ENCODE measurements around the gene TMEM247.
A peak's percentile ranks its signal among the peaks of the same experiment; 100 is the strongest.

Gene TMEM247

DNA sequence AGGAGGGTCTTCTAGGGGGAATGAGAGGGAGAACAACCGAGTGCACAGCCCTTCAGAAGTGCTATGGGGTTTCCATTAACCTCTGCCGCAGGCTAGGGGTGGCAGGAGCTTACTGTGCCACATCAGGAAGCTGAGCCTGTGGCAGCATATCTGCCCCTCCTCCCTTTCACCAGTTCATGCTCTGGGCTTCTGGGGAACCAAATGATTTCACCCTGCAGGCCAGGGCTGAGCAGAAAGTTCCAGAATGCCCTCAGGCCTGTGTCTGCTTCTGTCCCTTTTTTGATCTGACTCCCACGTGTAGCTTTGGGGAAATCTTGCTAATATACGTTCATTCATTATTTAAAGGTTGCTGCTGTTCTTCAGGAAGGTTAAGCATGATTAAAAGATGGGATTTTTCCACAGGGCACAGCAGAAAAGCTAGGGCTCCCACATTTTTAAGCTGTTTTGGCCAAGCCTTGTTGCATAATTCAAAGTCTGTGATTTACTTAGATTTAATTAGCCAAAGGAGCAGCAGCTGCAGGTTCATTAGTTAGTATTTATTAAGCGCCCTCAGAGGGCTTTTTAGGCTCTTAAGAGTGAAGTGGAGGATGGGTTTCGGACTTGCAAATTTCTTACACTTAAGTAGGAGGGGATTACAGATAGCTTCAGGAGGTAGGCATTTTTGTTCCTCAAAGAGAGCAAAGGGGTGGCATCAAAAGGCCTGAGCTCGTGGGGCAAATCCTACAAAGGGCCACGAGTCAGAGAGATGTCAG lies 10.2 kb downstream of the TMEM247 start:
- DNase-seq (ENCODE audit: low read depth, low spot score) = no peak

DNA sequence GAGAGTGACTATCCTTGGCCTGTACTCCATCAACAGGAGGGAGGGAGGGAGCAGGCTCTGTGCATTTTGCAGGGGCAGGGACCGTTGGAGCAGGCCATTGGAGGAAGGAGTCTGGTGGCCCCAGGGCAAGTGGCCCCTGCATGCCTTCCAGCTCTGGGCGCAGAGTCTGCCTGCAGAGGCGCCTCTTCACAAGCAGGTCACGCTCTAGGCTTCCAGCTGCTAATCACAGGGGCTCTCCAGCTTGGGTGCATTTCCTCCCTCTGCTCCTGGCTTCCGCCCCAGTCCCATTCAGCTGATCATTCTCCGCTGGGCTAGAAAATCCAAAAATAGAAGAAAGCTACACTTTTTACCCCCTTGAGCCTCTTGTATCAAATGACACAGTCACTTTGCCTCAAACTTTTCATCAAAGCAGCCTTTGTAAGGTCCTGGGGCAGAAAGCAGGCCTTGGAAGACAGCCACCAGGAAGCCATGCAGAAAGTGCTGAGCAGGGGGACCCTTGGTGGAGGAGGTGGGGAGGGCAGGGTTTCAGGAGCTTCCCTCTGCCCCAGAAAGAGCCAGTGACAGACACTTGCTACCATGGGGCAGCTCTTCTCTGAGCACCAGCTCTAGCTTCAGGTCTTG lies 11.3 kb downstream of the TMEM247 start:
- DNase-seq (ENCODE audit: low read depth, low spot score) = peak; percentile 50

DNA sequence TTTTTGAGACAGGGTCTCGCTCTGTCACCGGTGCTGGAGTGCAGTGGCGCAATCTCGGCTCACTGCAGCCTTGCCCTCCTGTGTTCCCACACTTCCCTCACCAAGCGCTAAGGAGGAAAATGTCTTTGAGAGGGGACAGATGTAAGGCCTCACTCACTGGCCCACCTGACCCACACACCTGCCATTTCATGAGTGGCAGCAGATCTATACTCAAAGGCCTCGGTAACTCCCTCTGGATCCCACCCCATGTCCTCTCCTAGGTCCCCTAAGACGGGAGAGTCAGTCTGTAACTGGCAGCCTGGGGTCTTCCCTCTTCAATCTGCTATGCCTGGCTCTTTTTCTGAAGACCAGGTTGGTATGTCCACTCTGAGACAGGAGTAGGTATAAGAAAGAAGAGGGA lies 12.9 kb downstream of the TMEM247 start:
- no peak for DNase-seq (ENCODE audit: low read depth, low spot score)

DNA sequence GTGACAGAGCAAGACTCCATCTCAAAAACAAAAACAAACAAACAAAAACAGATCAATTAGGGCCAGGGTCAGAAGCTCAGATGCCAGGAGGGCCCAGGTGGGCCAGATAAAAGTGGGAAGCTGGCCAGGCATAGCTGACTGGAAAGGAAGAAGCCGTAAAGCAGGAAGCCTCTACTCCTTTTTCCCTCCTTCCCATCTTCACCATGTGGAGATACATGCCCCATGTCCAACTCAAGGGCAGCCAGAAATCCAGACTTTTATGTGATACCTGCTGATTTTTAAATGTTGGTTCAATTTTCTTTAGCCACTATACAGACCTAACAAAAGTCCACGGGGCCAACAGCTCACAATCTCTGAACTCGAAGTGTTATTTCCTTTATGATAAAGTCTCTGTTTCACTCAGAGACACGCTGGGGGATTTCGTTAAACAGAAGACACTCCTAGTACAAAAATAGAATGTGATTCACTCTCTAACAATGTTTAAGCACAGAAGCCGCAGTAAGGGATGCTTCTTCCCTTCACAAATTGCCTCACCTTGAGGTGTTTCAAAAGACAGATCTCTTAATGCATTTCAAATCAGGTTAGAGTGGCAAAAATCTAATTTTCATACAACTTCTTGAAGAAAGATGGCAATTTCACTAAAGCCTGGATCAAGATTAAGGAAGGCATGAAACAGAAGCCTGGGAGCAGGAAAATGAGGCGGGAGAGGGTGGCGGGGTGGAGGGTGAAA lies 14.0 kb downstream of the TMEM247 start:
- DNase-seq (ENCODE audit: low read depth, low spot score) = peak; percentile 44

DNA sequence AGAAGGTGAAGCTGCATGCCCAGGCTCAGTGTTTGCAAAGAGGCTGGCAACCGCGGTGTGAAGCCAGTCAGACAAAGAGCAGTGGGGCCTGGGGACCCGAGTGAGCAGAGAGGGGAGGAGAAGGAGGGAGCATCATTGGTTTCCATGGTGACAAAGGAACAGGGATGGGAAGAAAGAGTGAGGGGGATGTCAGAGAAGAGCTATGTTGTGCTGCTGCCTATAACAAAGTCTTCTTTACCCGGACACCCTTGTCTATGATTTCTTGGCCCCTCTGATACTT lies 14.5 kb downstream of the TMEM247 start:
- peak; percentile 20 for DNase-seq (ENCODE audit: low read depth, low spot score)

DNA sequence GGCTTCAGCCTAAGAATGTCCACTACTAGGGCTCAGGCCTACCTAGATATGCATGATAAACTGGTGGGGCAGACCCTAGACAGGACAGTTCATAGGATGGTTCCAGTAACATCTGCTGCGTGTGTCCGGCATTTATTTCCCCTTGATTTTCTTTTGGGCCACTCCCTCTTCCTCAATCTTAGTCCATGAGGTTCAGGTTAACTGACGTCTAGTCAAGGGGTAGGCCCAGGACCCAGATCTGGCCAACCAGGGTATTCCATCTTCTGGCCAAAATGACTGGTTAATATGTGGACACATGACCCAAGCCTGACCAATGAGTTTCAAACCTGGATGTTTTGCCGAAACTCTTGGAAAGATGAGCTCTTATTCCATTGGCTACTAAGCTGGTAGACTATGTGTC lies 15.2 kb downstream of the TMEM247 start:
- no peak for DNase-seq (ENCODE audit: low read depth, low spot score)

DNA sequence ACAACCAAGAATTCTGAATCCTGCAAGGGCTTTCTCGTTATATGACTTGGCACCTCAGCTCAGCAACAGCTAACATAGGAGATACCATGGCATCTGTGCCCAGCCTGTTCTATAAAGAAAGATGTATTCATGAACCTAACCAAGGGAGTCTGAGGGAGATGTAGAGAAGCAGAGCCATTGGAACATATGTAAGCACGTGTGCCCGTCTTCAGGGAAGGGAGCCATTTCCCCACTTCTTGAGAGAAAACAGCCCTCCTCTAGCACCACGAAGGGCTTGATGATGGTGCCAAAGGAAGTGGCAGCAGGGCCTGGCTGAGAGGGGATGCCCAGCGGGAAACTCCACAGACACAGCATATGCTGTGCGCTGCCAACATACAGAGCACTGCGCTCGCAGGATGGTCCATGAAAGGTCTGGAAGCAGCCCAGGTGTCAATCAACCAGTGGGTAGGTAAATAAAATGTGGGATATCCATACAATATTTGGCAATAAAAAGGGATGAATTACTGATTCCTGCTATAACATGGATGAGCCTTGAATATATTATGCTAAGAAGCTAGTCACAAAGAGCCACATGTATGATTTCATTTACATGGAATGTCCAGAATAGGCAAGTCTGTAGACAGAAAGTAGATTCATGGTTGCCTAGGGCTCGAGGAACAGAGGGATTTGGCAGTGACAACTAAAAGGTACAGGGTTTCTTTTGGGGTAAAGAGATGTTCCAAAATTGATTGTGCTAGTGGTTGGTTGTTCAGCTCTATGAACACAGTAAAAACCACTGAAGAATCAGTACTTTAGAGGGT lies 16.1 kb downstream of the TMEM247 start:
- DNase-seq (ENCODE audit: low read depth, low spot score) = peak; percentile 42

DNA sequence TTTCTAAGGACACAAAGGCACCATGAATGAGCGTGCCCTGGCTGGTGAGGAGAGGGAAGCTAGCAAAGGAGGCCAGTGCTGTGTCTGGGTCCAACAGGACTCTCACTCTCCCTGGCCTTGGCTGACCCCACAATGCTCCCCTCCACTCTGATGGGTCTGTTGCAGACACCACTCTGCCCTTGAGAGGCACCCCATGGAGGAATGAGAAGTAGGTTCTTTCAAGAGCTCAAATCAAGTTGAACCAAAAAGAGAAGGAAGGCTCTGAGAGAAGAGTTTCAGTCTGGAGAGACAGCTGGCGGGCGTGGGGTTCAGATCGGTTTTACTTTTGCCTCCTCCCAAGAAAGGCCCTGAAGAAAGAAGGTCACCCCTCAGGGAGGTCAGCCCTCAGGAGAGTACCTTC lies 18.4 kb downstream of the TMEM247 start:
- no peak for DNase-seq (ENCODE audit: low read depth, low spot score)

DNA sequence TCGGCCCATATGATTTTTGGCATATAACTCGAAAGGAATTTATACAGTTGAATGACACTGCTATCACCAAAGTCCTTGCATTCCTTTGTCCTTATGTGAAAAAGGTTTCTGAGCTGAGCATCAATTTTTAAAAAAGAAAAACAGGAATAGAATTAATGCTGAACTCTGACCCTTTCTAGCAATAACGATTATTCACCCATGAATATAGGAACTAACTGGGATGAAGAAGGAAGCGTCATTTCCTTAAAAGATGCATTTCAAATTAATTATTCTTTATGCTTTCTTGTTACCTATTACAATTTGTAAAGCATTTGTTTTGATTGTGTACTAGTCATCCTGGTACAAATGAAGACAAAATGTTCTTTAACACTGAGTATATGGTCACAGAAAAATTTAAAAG lies 19.3 kb downstream of the TMEM247 start:
- no peak for DNase-seq (ENCODE audit: low read depth, low spot score)

DNA sequence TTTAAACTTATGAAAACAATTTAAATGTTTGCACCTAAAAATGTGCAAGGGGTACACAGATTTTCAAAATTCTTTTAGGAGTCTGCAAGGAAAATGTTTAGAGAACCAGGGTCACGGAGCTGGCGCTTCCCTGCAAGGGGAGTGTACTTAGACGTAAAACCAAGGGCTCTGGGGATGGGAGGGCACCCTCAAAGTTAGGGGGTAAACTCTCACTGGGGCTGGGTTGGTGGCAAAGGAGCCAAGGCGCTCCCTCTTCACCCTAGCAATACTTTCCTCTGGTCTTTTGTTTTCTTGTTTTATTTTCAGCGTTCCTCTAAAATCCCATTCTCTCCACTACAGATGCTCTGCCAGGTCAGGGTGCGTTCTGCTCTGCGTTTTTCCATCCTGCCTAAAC lies 20.0 kb downstream of the TMEM247 start:
- DNase-seq (ENCODE audit: low read depth, low spot score) = no peak

DNA sequence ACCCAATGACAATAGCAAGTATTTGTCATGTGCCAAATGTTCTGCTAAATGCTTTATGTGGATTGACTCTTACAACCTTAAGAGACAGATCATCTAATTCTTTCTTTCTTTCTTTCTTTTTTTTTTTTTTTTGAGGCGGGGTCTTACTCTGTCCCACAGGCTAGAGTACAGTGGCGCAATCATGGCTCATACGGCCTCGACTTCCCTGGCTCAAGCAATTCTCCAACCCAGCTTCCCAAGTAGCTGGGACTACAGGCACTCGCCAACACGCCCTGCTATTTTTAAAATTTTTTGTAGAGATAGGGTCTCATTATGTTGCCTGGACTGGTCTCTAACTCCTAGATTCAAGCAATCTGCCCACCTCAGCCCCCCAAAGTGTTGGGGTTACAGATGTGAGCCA lies 21.4 kb downstream of the TMEM247 start:
- no peak for DNase-seq (ENCODE audit: low read depth, low spot score)

DNA sequence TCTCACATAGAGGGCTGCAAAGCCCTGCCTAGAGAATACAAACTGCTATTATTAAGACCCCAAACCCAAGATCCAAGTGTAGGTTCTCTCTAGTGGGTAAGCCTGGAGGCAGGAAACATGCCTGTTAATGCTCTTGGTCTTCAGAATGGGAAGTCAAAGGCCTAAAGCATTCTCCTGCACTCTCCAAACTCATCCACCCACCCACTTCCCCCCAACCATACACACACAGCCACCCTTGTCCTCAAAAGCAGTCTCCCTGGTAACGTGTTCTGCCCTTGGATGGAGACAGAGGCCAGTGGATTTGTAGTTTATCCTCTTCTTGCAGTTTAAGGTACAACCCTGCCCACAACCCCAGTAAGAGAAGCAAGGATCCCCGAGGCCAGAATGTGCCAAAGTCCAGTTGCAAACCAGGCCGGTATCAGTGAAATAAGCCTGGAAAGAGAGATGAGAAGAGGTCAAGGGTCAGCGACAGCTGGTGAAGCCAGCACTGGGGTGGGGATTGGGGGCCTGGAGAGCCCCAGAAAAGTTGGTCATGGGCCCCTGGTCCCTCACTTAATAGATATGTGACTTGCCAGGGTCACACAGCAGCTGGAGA lies 23.0 kb downstream of the TMEM247 start:
- DNase-seq (ENCODE audit: low read depth, low spot score) = no peak

DNA sequence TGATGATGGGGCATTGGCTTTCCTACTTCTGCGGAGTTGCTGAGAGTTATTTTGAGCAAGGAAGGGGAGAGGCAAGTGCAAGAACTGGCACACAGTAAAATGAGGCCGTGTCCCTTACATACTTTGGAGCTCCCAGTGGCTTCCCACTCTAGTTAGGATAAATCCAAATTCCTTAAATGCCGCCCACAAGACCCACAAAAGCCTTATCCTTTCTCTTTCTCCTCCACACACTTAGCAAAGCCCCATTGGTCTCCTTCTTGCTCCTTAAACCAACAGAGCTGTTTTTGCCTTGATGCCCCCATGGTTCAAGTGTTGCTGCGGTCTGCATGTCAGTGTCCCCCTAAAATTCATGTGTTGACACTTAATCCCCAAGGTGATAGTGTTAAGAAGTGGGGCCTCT lies 24.3 kb downstream of the TMEM247 start:
- DNase-seq (ENCODE audit: low read depth, low spot score) = no peak

DNA sequence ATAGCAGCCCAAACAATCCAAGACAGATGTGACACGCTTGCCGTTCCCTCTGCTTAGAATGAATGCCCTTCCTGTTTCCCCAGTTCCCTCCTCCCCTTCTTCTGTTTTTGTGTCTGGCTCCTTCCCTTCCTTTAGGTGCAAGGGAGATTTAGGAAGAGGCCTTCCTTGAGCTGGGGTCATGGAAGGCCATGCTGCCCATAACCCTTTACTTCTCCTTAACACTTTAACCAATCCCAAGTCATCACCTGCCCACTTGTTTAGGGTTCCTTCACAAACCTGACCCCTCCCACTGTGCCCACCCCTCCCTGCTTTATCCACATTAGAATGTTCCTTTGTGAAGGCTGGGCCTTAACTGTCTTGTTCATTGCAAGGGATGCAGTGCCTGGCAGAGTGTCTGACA lies 24.9 kb downstream of the TMEM247 start:
- DNase-seq (ENCODE audit: low read depth, low spot score) = no peak

DNA sequence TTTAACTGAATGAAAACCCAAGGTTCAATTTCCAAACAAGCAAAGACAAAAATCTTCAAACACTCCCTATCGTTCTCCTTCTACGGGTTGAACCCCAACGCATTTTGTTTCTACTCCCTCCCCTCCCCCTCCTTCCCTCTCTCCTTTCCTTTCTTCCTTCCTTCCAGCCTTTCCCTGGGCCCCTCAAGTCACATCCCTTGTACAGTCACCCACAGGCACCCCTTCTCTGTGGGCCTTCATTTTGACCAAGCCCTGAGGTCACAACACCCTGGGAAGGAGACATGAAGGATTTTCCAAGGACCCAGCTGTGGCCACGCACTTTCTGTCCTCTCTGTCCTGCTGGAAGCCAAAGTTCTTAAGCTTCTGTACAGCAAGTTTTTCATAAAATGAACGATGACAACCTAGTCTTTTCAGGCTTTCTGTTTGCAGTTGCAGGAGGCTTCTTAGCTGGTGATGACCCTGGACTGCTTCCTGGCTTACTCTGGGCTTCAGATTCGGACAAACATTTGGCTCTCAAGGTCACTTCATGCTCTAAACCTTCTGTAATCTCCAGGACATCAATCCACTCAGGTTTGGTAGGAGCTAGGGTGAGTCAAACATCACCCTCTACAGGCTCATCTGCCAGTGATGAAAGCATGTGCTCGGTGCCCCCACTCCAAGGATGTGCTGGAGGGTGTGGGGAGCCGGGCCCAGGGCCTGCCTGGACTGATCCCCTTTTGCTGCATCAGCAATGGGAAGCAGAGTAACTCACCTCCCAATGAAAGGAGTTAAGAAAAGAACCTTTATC lies 25.5 kb downstream of the TMEM247 start:
- DNase-seq (ENCODE audit: low read depth, low spot score) = no peak

DNA sequence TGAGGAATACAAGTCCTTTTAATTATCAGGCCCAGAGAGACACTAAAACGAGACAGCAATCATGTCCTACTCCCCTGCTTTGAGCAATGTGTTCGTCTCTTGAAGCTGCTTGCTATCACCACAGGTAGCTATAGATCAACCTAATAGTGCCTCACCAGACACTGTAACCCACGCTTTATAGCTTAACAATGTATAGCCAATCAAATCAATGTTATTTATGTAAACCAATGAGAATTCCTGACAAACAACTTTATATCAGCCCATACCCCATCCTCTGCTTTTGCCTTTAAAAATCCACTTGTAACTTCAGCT lies 26.1 kb downstream of the TMEM247 start:
- no peak for DNase-seq (ENCODE audit: low read depth, low spot score)

DNA sequence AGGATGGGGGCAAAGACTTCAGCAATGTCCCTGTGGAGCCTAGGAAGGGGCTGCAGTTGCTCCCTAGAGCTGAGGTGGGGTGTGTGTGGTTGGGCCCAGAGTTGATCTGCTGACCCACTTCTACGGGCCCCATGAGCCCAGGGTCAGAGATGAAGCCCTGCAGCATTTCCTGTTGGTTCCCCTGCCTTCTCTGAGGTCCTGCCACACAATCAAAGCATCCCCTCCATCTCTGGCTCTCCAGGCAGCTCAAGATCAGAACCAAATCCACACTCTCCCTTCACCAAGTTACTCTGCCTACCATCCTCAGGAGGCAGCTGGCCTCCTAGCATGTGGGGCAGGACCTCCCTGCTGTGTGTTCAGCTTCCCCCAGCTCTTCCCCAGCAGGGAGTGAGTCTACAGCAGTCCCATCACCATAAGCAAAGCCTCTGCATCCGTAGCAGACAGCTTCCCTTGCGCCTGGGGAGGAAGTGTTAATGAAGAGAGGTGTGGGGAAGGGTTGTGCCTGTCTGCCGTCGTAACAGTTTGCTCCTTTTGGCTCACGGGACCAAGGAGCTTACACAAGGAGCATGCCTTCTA lies 26.9 kb downstream of the TMEM247 start:
- DNase-seq (ENCODE audit: low read depth, low spot score) = no peak

DNA sequence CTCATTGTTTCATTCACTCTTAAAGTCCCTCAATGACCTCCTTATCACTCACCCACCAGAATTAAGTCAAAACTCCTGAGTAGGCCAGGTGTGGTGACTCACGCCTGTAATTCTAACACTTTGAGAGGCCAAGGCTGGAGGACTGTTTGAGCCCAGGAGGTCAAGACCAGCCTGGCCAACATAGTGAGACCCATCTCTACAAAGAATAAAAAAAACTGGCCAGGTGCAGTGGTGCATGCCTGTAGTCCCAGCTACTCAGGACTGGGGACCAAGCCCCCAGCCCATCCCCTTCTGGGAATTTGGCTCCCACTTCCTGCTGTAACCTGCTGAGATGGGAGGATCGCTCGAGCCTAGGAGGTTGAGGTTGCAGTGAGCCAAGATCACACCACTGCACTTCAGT lies 28.9 kb downstream of the TMEM247 start:
- DNase-seq (ENCODE audit: low read depth, low spot score) = no peak

DNA sequence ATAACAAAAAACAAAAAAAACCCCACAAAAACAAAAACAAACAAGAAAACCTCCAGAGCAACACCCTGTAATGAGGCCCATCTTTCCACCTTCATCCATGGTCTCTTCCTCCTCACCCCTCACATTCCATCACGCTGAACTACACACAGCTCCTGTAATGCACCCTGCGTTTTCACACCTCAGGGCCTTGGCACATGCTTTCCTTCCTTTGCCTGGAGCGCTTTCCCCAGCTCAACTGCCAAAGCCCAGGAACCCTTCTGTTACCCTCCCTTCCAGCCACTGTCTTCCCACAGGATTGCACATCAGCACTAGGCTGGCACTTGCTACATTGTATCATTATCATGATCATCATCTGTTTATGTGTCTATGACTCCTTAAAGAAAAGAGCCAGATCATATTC lies 29.4 kb downstream of the TMEM247 start:
- no peak for DNase-seq (ENCODE audit: low read depth, low spot score)

DNA sequence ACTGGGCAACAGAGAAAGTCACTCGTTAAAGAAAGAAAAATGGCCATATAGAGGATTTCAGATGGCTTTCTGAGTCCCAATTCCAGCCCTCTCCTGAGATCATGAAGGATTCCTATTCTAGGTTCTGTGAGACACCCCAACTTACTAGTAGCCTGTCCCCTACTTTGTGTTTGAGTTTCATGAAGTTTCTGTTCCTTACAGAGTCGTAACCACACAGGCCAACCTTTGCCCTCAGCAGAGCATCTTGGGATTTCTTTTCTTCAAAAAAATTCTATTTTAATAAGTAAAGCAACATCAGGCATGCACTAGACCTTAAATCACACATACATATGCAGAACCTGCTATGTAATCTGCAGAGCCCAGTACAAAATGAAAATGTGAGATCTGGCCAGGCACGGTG lies 30.4 kb downstream of the TMEM247 start:
- no peak for DNase-seq (ENCODE audit: low read depth, low spot score)

DNA sequence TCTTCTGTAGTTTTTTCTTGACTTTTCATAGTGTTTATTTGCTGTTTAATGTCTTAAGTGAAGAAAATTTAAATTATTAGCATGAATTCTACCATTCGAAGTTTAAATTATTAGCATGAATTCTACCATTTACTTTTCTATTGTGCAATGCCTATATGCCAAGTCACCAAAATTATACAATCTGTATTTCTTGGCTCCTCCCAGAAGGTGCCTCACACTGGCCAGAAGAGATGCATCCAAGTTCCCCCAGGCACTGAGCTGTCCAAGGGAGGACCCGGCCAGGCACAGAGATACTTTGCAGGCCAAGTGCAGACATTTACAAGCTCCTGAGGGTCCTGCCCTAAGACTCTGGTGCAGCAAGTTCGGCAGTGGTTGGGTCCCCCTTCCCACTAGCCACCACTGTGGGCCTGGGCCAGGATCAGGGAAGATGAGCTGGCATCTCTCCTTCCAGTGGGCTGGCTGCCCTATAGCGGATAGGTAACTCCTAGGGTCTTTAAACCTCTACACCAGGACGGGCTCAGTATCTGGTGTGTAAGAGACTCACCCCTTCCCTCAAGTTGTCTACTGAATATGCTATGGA lies 31.3 kb downstream of the TMEM247 start:
- no peak for DNase-seq (ENCODE audit: low read depth, low spot score)
